HG02623 (cell line): Measurements from ENCODE around the gene ZNF236.
"Not testable (repeated sequence)": the region's sequence is repeated elsewhere in the genome, so short reads cannot be mapped to it uniquely, and the experiment has no call there.

ENCODE experiments used
- ATAC-seq: cut with Tn5 transposase; IDR thresholded peaks from one replicate; pipeline ENCODE4 v1.9.1; 2021; ENCODE audit warnings: moderate library complexity; ENCODE audit not compliant: unreplicated experiment

The ZNF236 gene

GRCh38 chr18:76822506-76823160, at the start of gene ZNF236:
Gene ZNF236 (plus strand): TSS chr18:76822557. CDS start chr18:76822608, 51 bp downstream.
- ATAC-seq = peak; percentile 34

GRCh38 chr18:76772665-76773064, 49.7 kb upstream of the ZNF236 start:
- no peak for ATAC-seq

- not testable (repeated sequence) for ATAC-seq
Measured at GRCh38 chr18:76777036-76777435, 45.3 kb upstream of the ZNF236 start.

- ATAC-seq = no peak
Measured at GRCh38 chr18:76783786-76784484, 38.4 kb upstream of the ZNF236 start.

- no peak for ATAC-seq
Measured at GRCh38 chr18:76785872-76786271, 36.5 kb upstream of the ZNF236 start.

GRCh38 chr18:76788571-76789317, 33.6 kb upstream of the ZNF236 start:
- no peak for ATAC-seq

- no peak for ATAC-seq
Measured at GRCh38 chr18:76791106-76791505, 31.3 kb upstream of the ZNF236 start.

- no peak for ATAC-seq
Measured at GRCh38 chr18:76791642-76792041, 30.7 kb upstream of the ZNF236 start.

GRCh38 chr18:76794326-76794725, 28.0 kb upstream of the ZNF236 start:
- no peak for ATAC-seq

GRCh38 chr18:76801567-76802505, 20.5 kb upstream of the ZNF236 start:
- peak; percentile 93 for ATAC-seq

- ATAC-seq = no peak
Measured at GRCh38 chr18:76803413-76803812, 18.9 kb upstream of the ZNF236 start.

- peak; percentile 47 for ATAC-seq
Measured at GRCh38 chr18:76803814-76804213, 18.5 kb upstream of the ZNF236 start.

GRCh38 chr18:76805221-76805620, 17.1 kb upstream of the ZNF236 start:
- ATAC-seq = no peak

GRCh38 chr18:76806301-76806700, 16.1 kb upstream of the ZNF236 start:
- ATAC-seq = no peak

GRCh38 chr18:76808561-76808960, 13.8 kb upstream of the ZNF236 start:
- no peak for ATAC-seq

GRCh38 chr18:76811530-76811929, 10.8 kb upstream of the ZNF236 start:
- ATAC-seq = not testable (repeated sequence)

- ATAC-seq = no peak
Measured at GRCh38 chr18:76814256-76814655, 8.1 kb upstream of the ZNF236 start.

- no peak for ATAC-seq
Measured at GRCh38 chr18:76816127-76816526, 6.2 kb upstream of the ZNF236 start.

GRCh38 chr18:76817888-76818611, 4.3 kb upstream of the ZNF236 start:
- ATAC-seq = no peak
